Measurements from ENCODE around the gene ABO.
"Not testable (repeated sequence)": the region's sequence is repeated elsewhere in the genome, so short reads cannot be mapped to it uniquely, and the experiment has no call there.

ABO gene

DNA sequence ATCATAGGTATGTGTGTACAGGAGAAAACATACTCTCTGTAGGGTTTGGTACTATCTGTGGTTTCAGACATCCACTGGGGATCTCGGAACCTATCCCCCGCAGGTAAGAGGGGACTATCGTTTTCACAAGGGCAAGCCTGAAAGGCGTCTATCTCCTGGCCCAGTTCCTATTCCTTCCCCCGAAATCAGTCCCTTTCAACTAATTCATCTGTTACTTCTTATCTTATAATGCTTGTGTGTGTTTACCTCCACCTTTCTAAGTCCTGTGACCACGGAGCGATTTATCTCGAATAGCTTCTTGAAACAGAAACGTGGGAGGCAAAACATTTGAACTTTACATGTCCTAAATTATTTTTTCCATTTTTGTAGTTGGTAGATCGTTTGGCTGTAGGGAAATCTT is 11.4 kb downstream of the ABO start:
- DNase-seq (ENCODE audit: low read depth in 3 of 3), result no peak

DNA sequence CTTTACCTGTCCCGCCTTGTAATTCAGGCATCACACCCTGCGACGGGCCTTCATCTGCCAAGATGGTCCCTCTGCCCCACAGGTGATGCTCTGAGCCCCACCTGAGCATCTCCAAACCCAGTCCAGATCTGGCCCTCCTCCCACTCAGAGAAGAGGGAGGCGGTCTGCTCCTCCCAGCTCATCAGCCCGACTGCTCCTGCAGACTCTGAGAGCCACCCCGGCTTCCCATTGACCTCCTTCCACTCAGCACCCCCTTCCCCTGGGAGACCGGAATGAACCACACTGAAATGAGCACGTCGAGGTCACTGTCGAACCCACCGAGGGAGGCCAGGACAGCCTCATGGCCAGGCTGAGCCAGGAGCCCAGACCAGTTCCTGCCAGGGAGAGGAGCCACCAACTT is 12.8 kb downstream of the ABO start:
- no peak for DNase-seq (ENCODE audit: low read depth in 3 of 3)

- DNase-seq (ENCODE audit: low read depth in 3 of 3), result no peak
Measured at GRCh38 chr9:133261753-133262120, 13.3 kb downstream of the ABO start.

DNA sequence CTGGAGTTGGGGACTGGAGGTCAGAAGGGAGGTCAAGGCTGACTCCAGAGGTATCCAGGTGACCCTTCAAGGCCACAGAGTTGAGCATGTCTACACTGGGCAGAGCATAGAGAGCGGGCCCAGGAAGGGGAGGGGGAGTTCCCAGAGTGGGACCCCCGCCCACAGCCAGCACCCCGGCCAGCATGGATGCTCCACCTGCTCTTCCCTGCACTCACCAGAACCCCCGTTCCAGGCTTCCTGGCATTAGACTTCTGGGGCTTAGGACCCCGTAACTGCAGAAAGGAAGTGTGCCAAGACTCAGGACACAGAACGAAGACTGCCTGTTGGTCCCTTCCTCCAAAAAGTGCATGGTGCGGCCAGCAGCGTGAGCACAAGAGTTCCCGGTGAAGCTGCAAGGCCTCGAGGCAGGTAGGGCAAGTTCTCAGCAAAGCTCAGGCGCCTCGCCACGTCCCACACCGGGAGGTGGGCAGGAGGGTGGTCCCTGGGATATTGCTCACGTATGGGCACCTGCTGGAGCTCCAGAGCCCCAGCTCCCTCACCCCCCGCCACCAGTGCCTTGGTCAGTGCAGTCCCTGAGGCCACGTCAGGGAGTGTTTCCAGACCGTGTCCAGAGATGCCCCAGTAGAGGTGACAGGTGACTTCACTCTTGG is 13.8 kb downstream of the ABO start:
- DNase-seq (ENCODE audit: low read depth in 3 of 3), result no peak

GRCh38 chr9:133260334-133261102 is 14.5 kb downstream of the ABO start:
- no peak for DNase-seq (ENCODE audit: low read depth in 3 of 3)

DNA sequence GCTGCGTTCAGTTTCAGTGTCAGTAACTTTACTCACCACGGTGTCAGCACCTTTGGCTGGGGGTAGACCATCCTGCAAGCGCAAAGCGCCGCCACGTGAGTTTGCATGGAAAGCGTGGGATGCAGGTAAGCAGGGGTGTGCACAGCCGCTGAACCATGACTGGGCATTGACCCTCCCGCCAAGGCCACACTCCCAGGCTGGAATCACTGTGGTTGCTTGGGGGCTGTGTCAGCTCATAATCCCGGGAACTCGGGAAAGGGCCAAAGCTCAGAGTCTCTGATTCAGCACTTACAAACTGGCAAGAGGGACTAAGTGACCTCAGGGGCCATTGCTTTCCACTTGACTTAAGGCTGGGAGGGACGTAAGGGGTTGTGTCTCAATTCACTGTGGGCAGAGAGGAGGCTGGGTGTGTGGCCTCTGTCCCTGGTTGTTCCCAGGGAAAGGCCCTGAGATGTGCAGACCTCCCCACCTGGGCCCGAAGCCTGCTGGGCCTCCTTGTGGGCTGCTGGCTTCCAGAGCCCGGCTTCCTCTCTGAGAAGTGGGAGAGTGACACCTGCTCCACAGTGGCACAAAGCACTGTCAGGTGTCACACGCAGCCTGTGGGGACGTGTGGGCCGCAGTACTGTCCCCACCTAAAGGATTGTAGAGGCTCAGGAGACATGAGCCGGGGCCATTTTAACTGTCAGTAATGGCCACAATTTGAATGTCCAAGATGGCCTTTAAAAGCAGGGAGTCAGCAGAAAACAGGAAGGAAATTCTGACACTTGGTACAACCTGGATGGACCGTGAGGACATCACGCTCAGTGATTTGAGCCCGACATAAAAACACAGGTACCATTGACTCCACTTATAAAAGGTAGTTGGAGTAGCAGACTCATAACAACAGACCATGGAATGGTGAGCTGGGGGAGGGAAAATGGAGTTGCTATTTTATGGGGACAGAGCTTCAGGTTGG is 16.7 kb downstream of the ABO start:
- DNase-seq (ENCODE audit: low read depth in 3 of 3), result no peak

DNA sequence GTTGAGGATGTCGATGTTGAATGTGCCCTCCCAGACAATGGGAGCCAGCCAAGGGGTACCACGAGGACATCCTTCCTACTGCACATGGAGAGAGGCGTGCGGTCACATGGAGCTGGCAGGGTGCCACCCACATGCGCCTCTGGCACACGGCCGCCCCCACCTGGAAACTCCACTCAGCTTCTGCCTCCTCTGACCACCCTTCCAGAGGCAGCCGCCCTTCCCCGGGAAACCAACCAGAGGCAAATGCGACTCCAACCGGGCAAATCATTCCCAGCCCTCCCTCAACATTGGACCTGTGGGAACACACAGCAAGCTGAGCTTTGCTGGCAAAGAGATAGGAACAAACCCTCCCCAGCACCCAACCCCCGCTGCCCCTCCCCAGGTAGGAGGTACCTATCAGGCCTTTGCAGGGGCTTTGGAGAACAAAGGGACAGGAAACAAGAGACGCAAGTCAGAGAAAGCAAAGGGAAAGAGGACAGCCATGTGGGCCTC is 17.5 kb downstream of the ABO start:
- DNase-seq (ENCODE audit: low read depth in 3 of 3), result no peak

- DNase-seq (ENCODE audit: low read depth in 3 of 3), result no peak
Measured at GRCh38 chr9:133256686-133257091, 18.3 kb downstream of the ABO start.

DNA sequence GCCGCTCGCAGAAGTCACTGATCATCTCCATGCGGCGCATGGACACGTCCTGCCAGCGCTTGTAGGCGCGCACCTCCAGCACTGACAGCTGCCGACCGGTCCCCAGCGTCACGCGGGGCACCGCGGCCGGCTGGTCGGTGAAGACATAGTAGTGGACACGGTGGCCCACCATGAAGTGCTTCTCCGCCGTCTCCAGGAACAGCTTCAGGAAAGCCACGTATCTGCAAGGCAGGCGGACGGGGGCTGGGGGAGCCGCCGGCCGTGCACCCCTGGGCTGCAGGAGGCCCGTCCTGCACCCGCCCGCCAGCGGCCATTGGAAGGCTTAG is 18.9 kb downstream of the ABO start:
- DNase-seq (ENCODE audit: low read depth in 3 of 3), result no peak

DNA sequence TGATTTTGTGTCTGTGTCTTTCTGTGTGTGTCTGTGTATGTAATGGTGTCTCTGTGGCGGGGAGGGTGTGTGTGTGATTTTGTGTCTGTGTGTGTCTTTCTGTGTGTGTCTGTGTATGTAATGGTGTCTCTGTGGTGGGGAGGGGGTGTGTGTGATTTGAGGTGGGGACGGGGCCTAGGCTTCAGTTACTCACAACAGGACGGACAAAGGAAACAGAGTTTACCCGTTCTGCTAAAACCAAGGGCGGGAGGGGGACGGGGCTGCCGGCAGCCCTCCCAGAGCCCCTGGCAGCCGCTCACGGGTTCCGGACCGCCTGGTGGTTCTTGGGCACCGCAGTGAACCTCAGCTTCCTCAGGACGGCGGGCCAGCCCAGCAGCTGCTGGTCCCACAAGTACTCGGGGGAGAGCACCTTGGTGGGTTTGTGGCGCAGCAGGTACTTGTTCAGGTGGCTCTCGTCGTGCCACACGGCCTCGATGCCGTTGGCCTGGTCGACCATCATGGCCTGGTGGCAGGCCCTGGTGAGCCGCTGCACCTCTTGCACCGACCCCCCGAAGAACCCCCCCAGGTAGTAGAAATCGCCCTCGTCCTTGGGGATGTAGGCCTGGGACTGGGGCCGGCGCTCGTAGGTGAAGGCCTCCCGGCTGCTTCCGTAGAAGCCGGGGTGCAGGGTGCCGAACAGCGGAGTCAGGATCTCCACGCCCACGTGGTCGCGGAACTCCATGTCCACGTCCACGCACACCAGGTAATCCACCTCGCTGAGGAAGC is 19.4 kb downstream of the ABO start:
- no peak for DNase-seq (ENCODE audit: low read depth in 3 of 3)

GRCh38 chr9:133254471-133254870 is 20.5 kb downstream of the ABO start:
- DNase-seq (ENCODE audit: low read depth in 3 of 3), result no peak

- no peak for DNase-seq (ENCODE audit: low read depth in 3 of 3)
Measured at GRCh38 chr9:133253268-133253667, 21.7 kb downstream of the ABO start.

DNA sequence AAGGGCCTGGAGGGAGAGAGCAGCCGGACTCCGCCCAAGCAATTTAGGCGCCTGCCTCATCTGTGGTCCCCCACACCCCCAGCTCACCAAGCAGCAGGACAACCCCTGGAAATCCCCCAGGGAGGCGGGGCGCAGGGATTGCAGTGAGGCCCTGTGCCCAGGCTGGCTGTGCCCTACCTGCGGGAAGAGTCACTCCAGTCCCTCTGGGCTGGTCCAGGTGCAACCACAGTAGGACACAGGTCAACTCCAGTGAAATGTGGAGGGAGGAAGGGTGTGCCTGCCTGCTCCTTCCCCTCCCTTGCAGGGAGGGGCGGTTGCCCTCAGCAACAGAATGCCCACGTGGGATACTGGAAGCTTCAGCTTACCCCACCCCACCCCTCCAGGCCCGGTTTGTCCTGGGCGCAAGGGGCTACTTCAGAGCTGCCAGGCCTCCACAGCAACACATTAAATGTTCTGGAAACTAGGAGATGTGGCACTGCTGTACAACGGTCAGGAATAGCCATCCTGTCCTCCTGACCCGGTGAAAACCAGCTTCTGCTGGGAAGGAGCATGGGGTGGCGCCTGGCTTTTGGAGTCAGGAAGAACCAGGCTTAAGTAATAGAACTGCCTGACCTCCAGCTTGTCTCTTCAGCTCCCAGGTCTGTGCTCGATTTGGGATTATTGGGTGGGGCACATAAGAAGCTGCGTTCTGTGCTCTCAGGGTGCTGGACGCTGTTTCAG is 22.5 kb downstream of the ABO start:
- no peak for DNase-seq (ENCODE audit: low read depth in 3 of 3)

DNA sequence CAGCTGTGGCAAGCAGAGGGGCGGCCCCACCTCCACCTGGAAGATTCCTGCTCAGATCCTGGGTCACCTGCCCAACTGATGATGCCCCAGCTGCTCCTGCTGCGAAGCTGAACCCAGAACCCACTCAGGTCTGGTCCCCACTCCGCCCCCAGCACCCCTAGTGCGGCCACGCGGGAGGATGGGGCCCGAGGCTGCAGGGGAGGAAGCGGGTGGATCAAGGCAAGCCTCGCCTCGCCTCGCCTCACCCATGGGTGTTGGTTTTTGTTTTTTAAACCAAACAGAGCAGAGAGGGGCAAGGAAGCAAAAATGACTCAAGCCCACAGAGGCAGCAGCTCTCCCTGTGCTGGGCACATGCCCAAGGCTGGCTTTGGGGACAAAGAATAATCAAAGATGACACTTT is 23.2 kb downstream of the ABO start:
- DNase-seq (ENCODE audit: low read depth in 3 of 3), result no peak

DNA sequence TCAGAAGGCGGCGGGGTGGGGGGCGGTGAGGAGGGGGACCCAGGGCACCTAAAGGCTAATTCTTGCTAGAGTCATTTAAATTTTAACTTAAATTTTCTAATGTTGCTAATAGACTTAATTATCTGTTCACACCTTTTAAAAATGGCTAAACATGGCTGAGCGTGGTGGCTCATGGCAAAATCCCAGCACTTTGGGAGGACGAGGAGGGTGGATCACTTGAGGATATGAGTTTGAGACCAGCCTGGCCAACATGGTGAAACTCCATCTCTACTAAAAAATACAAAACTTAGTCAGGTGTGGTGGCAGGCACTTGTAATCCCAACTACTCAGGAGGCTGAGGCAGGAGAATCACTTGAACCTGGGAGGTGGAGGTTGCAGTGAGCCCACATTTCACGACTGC is 23.8 kb downstream of the ABO start:
- DNase-seq (ENCODE audit: low read depth in 3 of 3), result not testable (repeated sequence)

DNA sequence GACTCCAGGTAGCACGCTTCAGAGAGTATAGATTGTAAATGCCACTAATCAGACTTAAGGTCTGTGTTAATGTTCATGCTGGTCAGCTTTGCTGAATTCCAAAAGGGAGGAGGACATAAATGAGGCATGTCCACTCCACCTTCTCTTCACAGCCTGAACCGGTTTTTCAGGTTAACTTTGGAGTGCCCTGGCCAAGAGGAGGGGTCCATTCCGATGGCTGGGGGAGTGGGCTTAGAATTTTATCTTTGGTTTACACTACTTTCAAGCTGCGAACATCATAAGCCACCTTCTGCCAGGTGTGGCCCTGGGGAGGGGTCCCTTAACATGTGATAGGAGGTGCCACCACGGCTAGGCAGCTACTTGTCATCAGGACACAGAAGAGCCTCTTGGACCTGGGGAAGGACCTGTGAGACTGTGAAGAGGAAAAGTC is 24.2 kb downstream of the ABO start:
- DNase-seq (ENCODE audit: low read depth in 3 of 3), result no peak

DNA sequence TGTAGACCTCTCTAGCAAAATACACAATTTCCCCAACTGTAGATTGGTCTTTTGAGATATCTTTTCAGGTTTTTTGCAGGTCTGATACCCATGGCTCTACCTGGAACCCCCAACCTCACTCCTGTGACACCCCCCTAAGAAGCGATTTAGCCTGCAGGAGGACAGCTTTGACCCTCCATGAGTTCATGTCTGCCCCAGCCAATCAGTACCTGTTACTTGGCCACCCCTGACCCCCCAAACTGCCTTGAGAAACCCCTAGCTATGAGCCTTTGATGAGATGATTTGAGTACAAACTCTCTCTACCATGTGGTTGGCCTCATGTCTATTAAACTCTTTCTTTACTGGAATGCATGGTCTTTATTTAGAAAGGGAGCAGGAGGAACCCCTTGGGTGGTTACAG is 25.7 kb downstream of the ABO start:
- no peak for DNase-seq (ENCODE audit: low read depth in 3 of 3)

GRCh38 chr9:133248726-133249295 is 26.2 kb downstream of the ABO start:
- no peak for DNase-seq (ENCODE audit: low read depth in 3 of 3)

DNA sequence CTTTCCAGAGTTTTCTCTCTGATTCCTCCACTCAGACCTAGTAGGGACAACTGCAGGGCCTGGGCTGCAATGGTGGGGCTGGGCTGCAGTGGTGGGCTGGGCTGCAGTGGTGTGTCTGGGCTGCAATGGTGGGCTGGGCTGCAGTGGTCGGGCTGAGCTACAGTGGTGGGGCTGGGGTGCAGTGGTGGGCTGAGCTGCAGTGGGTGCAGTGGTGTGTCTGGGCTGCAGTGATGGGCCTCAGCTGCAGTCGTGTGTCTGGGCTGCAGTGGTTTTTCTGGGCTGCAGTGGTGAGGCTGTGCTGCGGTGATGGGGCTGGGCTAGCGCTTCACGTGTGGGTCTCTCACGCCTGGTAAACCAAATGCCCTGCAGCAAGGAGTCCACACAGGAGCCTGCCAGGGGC is 27.4 kb downstream of the ABO start:
- DNase-seq (ENCODE audit: low read depth in 3 of 3), result no peak

GRCh38 chr9:133246991-133247390 is 28.0 kb downstream of the ABO start:
- no peak for DNase-seq (ENCODE audit: low read depth in 3 of 3)

DNA sequence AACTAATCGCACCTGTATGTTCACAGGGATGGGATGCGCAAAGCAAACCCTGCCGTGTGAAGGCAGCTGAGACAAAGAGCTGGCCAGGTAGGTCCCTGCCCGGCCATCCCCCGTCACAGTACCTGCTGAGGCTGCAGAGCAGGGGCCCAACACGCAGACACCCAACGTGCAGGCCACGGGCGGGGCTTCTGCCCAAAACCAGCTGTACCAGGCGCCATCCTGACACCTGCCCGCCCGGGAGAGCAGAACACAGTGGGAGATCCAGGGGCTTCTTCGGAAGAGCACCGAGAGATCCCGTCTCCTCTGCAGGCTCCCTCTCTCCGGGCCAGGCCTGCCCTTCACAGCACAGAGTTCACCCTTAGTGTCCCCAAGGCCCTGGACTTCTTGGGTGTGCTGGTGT is 28.4 kb downstream of the ABO start:
- no peak for DNase-seq (ENCODE audit: low read depth in 3 of 3)
